C4-2B (cell line): Measurements from ENCODE around the gene U2AF2.

Experiments used
- CTCF ChIP-seq: fragments of 450-650 bp; conservative IDR thresholded peaks from 2 replicates; pipeline ENCODE4 v1.5.1; 2017; ENCODE audit warnings: mild to moderate bottlenecking
- ZFX ChIP-seq: fragments of 450-650 bp; IDR thresholded peaks from 2 replicates; pipeline ENCODE4 v1.6.1; 2017

DNA sequence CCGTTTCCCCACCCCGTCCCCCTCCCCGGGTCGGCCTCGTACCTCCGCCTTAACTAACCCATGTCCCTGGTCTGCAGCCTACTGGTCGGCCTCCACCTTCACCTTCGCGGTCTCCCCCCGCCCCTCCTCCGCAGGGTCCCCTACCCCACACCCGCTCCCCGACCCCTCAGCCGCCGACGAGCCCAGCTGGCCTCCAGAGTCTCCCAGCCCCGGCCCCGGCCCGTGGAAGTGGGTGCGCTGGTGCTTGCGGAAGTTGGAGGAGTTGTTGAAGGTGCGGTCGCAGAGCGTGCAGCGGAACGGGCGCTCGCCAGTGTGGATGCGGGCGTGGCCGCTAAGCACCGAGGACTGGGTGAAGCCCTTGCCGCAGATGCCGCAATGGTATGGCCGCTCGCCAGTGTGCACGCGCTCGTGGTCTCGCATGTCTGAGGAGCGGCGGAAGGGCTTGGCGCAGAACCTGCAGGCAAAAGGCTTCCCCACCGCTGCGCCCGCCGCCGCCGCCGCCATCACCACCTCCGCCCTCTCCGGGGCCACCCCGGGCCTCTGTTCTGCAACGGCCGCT lies 33.1 kb upstream of the U2AF2 start:
- TF ChIP-seq CTCF = no peak
- no peak for TF ChIP-seq ZFX
